Activated T-helper 17 cell treated with anti-CD3 and anti-CD28 coated beads, Interleukin-2, amount 50 U/mL, for 72 hours (primary cell): ENCODE data around the gene CRYBG1. TPM values are rescaled to one million over a fixed set of nuclear protein-coding genes. Genes with fewer than 3 reads are reported as not detected.

Source experiments
- ATAC-seq: fragments of 150-1000 bp; cut with Tn5 transposase; replicated peaks from 2 replicates; pipeline ENCODE4 v1.10.0; 2021; ENCODE audit warnings: mild to moderate bottlenecking, moderate library complexity
- H3K27ac Mint-ChIP-seq: one replicate; pipeline ENCODE4 v1.8.0; 2022; ENCODE audit warnings: mixed read lengths
- H3K27me3 Mint-ChIP-seq: one replicate; pipeline ENCODE4 v1.8.0; 2022; ENCODE audit warnings: mixed read lengths
- H3K36me3 Mint-ChIP-seq: one replicate; pipeline ENCODE4 v1.8.0; 2022; ENCODE audit warnings: low read depth, mild to moderate bottlenecking, mixed read lengths
- H3K4me1 Mint-ChIP-seq: one replicate; pipeline ENCODE4 v1.8.0; 2022; ENCODE audit warnings: mixed read lengths
- H3K4me3 Mint-ChIP-seq: one replicate; pipeline ENCODE4 v1.8.0; 2022; ENCODE audit warnings: mild to moderate bottlenecking, mixed read lengths
- H3K9me3 Mint-ChIP-seq: one replicate; pipeline ENCODE4 v1.8.0; 2022; ENCODE audit warnings: mixed read lengths
- total RNA-seq, 2 donors: library from RNA; stranded (reverse); gene quantifications; one replicate each; pipeline ENCODE4 v1.2.3, GENCODE V29; 2022

The CRYBG1 gene
- total RNA-seq, result 10 to 100 TPM; 30.6 to 36.4 TPM

- peaks cover 4% of the 10 kb centered on the region for H3K4me1 Mint-ChIP-seq
These were observed at the start of gene CRYBG1 for GRCh38 chr6:106360410-106360988. Gene CRYBG1 (plus strand): TSS chr6:106360717. CDS start chr6:106360909, 192 bp downstream.

GRCh38 chr6:106315765-106316374 lies 44.6 kb upstream of the CRYBG1 start:
- H3K4me1 Mint-ChIP-seq, result peaks cover 46% of the 10 kb centered on the region
- H3K36me3 Mint-ChIP-seq, result peaks cover 57% of the 10 kb centered on the region
- no peaks in the 10 kb centered on the region for H3K9me3 Mint-ChIP-seq
- H3K4me3 Mint-ChIP-seq, result peak overlapping the region; percentile 35
- peak; percentile 81 for ATAC-seq
- H3K27ac Mint-ChIP-seq, result peak overlapping the region; percentile 4
- H3K27me3 Mint-ChIP-seq, result no peaks in the 10 kb centered on the region

More at GRCh38 chr6:106360410-106360988, at the start of gene CRYBG1:
- peak within 1 kb of the TSS; percentile 81 for H3K4me3 Mint-ChIP-seq
- H3K27me3 Mint-ChIP-seq, result peaks cover 35% of the 10 kb centered on the region
- no peak within 1 kb of the TSS for H3K27ac Mint-ChIP-seq
- no peaks in the 10 kb centered on the region for H3K9me3 Mint-ChIP-seq
- peak; percentile 88 for ATAC-seq
- no peaks in the 10 kb centered on the region for H3K36me3 Mint-ChIP-seq

- H3K27me3 Mint-ChIP-seq, result no peaks in the 10 kb centered on the region
- peak overlapping the region; percentile 35 for H3K4me3 Mint-ChIP-seq
- H3K4me1 Mint-ChIP-seq, result peaks cover 41% of the 10 kb centered on the region
- peaks cover 52% of the 10 kb centered on the region for H3K36me3 Mint-ChIP-seq
- H3K9me3 Mint-ChIP-seq, result no peaks in the 10 kb centered on the region
- peak; percentile 86 for ATAC-seq
- peak overlapping the region; percentile 4 for H3K27ac Mint-ChIP-seq
These were observed 44.1 kb upstream of the CRYBG1 start for GRCh38 chr6:106316375-106316766.

- Mint-ChIP-seq H3K27ac (no peak overlapping the region), H3K9me3 (no peaks in the 10 kb centered on the region), H3K27me3 (no peaks in the 10 kb centered on the region), H3K4me1 (peaks cover 40% of the 10 kb centered on the region), H3K4me3 (no peak overlapping the region), H3K36me3 (peaks cover 35% of the 10 kb centered on the region)
- ATAC-seq, result no peak
These were observed 42.5 kb upstream of the CRYBG1 start for GRCh38 chr6:106318061-106318460.

- no peaks in the 10 kb centered on the region for H3K9me3 Mint-ChIP-seq
- H3K4me3 Mint-ChIP-seq, result no peak overlapping the region
- H3K36me3 Mint-ChIP-seq, result peaks cover 27% of the 10 kb centered on the region
- no peaks in the 10 kb centered on the region for H3K27me3 Mint-ChIP-seq
- peaks cover 41% of the 10 kb centered on the region for H3K4me1 Mint-ChIP-seq
- no peak overlapping the region for H3K27ac Mint-ChIP-seq
- ATAC-seq, result no peak
These were observed 41.7 kb upstream of the CRYBG1 start for GRCh38 chr6:106318851-106319250.

- no peaks in the 10 kb centered on the region for H3K9me3 Mint-ChIP-seq
- no peak overlapping the region for H3K27ac Mint-ChIP-seq
- no peaks in the 10 kb centered on the region for H3K27me3 Mint-ChIP-seq
- H3K4me3 Mint-ChIP-seq, result no peak overlapping the region
- H3K36me3 Mint-ChIP-seq, result peaks cover 7% of the 10 kb centered on the region
- H3K4me1 Mint-ChIP-seq, result peaks cover 43% of the 10 kb centered on the region
- ATAC-seq, result no peak
These were observed 38.6 kb upstream of the CRYBG1 start for GRCh38 chr6:106321940-106322339.

GRCh38 chr6:106324726-106325335 lies 35.7 kb upstream of the CRYBG1 start:
- H3K4me3 Mint-ChIP-seq, result peak overlapping the region; percentile 99
- peaks cover 31% of the 10 kb centered on the region for H3K4me1 Mint-ChIP-seq
- peaks cover 7% of the 10 kb centered on the region for H3K36me3 Mint-ChIP-seq
- H3K27ac Mint-ChIP-seq, result peak overlapping the region; percentile 96
- no peak for ATAC-seq
- peaks cover 2% of the 10 kb centered on the region for H3K27me3 Mint-ChIP-seq
- H3K9me3 Mint-ChIP-seq, result no peaks in the 10 kb centered on the region

- H3K9me3 Mint-ChIP-seq, result no peaks in the 10 kb centered on the region
- peaks cover 6% of the 10 kb centered on the region for H3K27me3 Mint-ChIP-seq
- peaks cover 31% of the 10 kb centered on the region for H3K4me1 Mint-ChIP-seq
- peak; percentile 95 for ATAC-seq
- peak within 1 kb of the TSS; percentile 99 for H3K4me3 Mint-ChIP-seq
- H3K36me3 Mint-ChIP-seq, result peaks cover 7% of the 10 kb centered on the region
- H3K27ac Mint-ChIP-seq, result peak within 1 kb of the TSS; percentile 96
These were observed 35.0 kb upstream of the CRYBG1 start, which contains the start of gene ATG5 for GRCh38 chr6:106325336-106326178. Gene ATG5 (minus strand): TSS chr6:106325760. CDS start chr6:106316208, 9,552 bp downstream.

- Mint-ChIP-seq H3K4me3 (no peak overlapping the region), H3K27me3 (peaks cover 12% of the 10 kb centered on the region), H3K27ac (no peak overlapping the region), H3K9me3 (no peaks in the 10 kb centered on the region), H3K4me1 (peaks cover 7% of the 10 kb centered on the region), H3K36me3 (no peaks in the 10 kb centered on the region)
- peak; percentile 67 for ATAC-seq
These were observed 25.7 kb upstream of the CRYBG1 start for GRCh38 chr6:106334646-106335448.

- Mint-ChIP-seq H3K27ac (no peak overlapping the region), H3K27me3 (peaks cover 16% of the 10 kb centered on the region), H3K4me3 (no peak overlapping the region), H3K4me1 (peaks cover 7% of the 10 kb centered on the region), H3K9me3 (no peaks in the 10 kb centered on the region), H3K36me3 (no peaks in the 10 kb centered on the region)
- ATAC-seq, result peak; percentile 98
These were observed 21.0 kb upstream of the CRYBG1 start for GRCh38 chr6:106339334-106340029.

- Mint-ChIP-seq H3K27ac (no peak overlapping the region), H3K4me3 (no peak overlapping the region), H3K27me3 (peaks cover 8% of the 10 kb centered on the region), H3K4me1 (no peaks in the 10 kb centered on the region), H3K36me3 (no peaks in the 10 kb centered on the region), H3K9me3 (no peaks in the 10 kb centered on the region)
- no peak for ATAC-seq
These were observed 13.3 kb upstream of the CRYBG1 start for GRCh38 chr6:106347219-106347618.

GRCh38 chr6:106356378-106356777 lies 4.1 kb upstream of the CRYBG1 start:
- Mint-ChIP-seq H3K27ac (no peak overlapping the region), H3K36me3 (no peaks in the 10 kb centered on the region), H3K4me3 (no peak overlapping the region), H3K4me1 (peaks cover 4% of the 10 kb centered on the region), H3K9me3 (no peaks in the 10 kb centered on the region), H3K27me3 (peaks cover 52% of the 10 kb centered on the region)
- ATAC-seq, result no peak

GRCh38 chr6:106359959-106360409 lies 533 bp upstream of the CRYBG1 start:
- Mint-ChIP-seq H3K27ac (no peak overlapping the region), H3K4me3 (peak overlapping the region; percentile 66), H3K4me1 (peaks cover 4% of the 10 kb centered on the region), H3K9me3 (no peaks in the 10 kb centered on the region), H3K27me3 (peaks cover 38% of the 10 kb centered on the region), H3K36me3 (no peaks in the 10 kb centered on the region)
- ATAC-seq, result no peak
